Panc1 (cell line): ENCODE measurements around the gene PIP5K1C. TPM values are rescaled to one million over a fixed set of nuclear protein-coding genes. Genes with fewer than 3 reads are reported as not detected.

ENCODE experiments used
- ATAC-seq: fragments of 200-7000 bp; cut with Tn5 transposase; 2 replicates; pipeline ENCODE4 v1.9.1; 2020; ENCODE audit warnings: mild to moderate bottlenecking, moderate library complexity
- BruUV-seq: library from RNA; stranded (reverse); fragments of 400-500 nt; replicated peaks from 2 replicates; lab custom pipeline; 2021; lab: Mats Ljungman, UMichigan
- CTCF ChIA-PET: fragments of 300-600 bp; sonication (Branson Sonifier 250); formaldehyde crosslinking; loops from one replicate; lab custom pipeline; 2022; ENCODE audit warnings: antibody characterized with exemption; lab: Charles Lee
- POLR2A ChIA-PET: fragments of 300-600 bp; sonication (Branson Sonifier 250); formaldehyde crosslinking; loops from one replicate; lab custom pipeline; 2022; ENCODE audit warnings: antibody characterized with exemption; lab: Charles Lee
- DNase-seq: peaks from one replicate; pipeline ENCODE4 v3.0.0-alpha.2; 2010; ENCODE audit warnings: low read depth, low spot score
- H3K27ac ChIP-seq: 2 replicates; pipeline ENCODE4 v1.5.1; 2011; ENCODE audit warnings: mild to moderate bottlenecking, low read length, inconsistent platforms
- H3K27me3 ChIP-seq: fragments of 200-500 bp; sonication (Bioruptor generic); 2 replicates; pipeline ENCODE4 v1.6.0; 2014; ENCODE audit warnings: low read length, inconsistent platforms; ENCODE audit not compliant: control insufficient read depth, insufficient read depth
- H3K36me3 ChIP-seq: fragments of 200-500 bp; sonication (Bioruptor generic); 2 replicates; pipeline ENCODE4 v1.5.1; 2014; ENCODE audit warnings: inconsistent platforms, mild to moderate bottlenecking, low read length, moderate library complexity; ENCODE audit not compliant: control insufficient read depth, insufficient read depth
- H3K4me1 ChIP-seq: 2 replicates; pipeline ENCODE4 v1.5.1; 2011; ENCODE audit warnings: inconsistent platforms, mild to moderate bottlenecking, low read length, moderate library complexity; ENCODE audit not compliant: control insufficient read depth, insufficient read depth
- H3K4me3 ChIP-seq, 2 experiments: 2 replicates each; pipeline ENCODE4 v1.5.1; 2011 to 2012; ENCODE audit warnings: low read depth in 2 of 2, low read length in 2 of 2, mild to moderate bottlenecking in 2 of 2, inconsistent platforms in 1 of 2, moderate library complexity in 1 of 2
- H3K9me3 ChIP-seq: fragments of 200-500 bp; sonication (Bioruptor generic); 2 replicates; pipeline ENCODE4 v1.5.1; 2014; ENCODE audit warnings: low read depth, mild to moderate bottlenecking, inconsistent platforms, low read length, moderate library complexity; ENCODE audit not compliant: control insufficient read depth, insufficient read depth
- CTCF ChIP-seq: fragments of 450-650 bp; IDR thresholded peaks from 2 replicates; pipeline ENCODE4 v1.5.1; 2017; ENCODE audit warnings: mild to moderate bottlenecking
- REST ChIP-seq, 2 experiments: IDR thresholded peaks; 2 replicates each; pipeline ENCODE4 v1.6.1; 2011 to 2012; ENCODE audit warnings: low read depth in 2 of 2, control low read depth in 1 of 2, low read length in 1 of 2, mild to moderate bottlenecking in 1 of 2, moderate library complexity in 1 of 2; ENCODE audit not compliant: insufficient read depth in 1 of 2
- TCF7L2 ChIP-seq: IDR thresholded peaks from 2 replicates; pipeline ENCODE4 v1.6.1; 2011; ENCODE audit warnings: mild to moderate bottlenecking, low read depth, low read length, inconsistent platforms
- in situ Hi-C: cut with HindIII; loops from 2 replicates; pipeline ENCODE4 v1.10.0; 2016; ENCODE audit warnings: low sequenced_read_pairs, low pct_unique_long_range_greater_than_20kb
- intact Hi-C: fragments of 100-400 bp; cut with micrococcal nuclease; formaldehyde crosslinking; loops from one replicate; pipeline ENCODE4 v1.10.0; 2022; ENCODE audit not compliant: unreplicated experiment
- total RNA-seq: library from RNA; stranded (reverse); gene quantifications from one replicate; pipeline ENCODE4 v1.2.1, GENCODE V29; 2021; ENCODE audit not compliant: unreplicated experiment

The PIP5K1C gene
- total RNA-seq, 1 experiment from 2014 or later = 30.6 TPM

- Histone ChIP-seq H3K4me3 (no peak overlapping the region), H3K36me3 (peaks cover 5% of the 10 kb centered on the region; the same call in 1 of the 2 replicates), H3K27ac (no peak overlapping the region), H3K27me3 (no peaks in the 10 kb centered on the region), H3K9me3 (no peaks in the 10 kb centered on the region), H3K4me1 (peaks cover 6% of the 10 kb centered on the region)
- DNase-seq = no peak
- no TSS peak for BruUV-seq
- intact Hi-C loops = no loop called here
- ATAC-seq = no peak
- in situ Hi-C loops = no loop called here
- CTCF ChIA-PET = no interaction called here
- POLR2A ChIA-PET = no interaction called here
- TF ChIP-seq REST (IDR thresholded peaks at IDR 0.05; ENCODE audit: insufficient read depth in 1 of 2, low read depth in 2 of 2, low read length in 1 of 2) (no peak), TCF7L2 (no peak), CTCF (no peak)
Observed at GRCh38 chr19:3623716-3624115, 76.6 kb downstream of the PIP5K1C start.

- in situ Hi-C loops = no loop called here
Observed at GRCh38 chr19:3622224-3622623, 78.0 kb downstream of the PIP5K1C start.

More at GRCh38 chr19:3622224-3622623, 78.0 kb downstream of the PIP5K1C start:
- Histone ChIP-seq H3K4me1 (peaks cover 6% of the 10 kb centered on the region), H3K4me3 (no peak overlapping the region), H3K36me3 (peaks cover 5% of the 10 kb centered on the region; the same call in 1 of the 2 replicates), H3K9me3 (no peaks in the 10 kb centered on the region), H3K27ac (no peak overlapping the region), H3K27me3 (no peaks in the 10 kb centered on the region)
- CTCF ChIA-PET = interaction anchor here (0.6 kb wide), 1 partner anchor 408 kb away, joined by 3 read pairs; no protein-coding TSS in a partner anchor
- POLR2A ChIA-PET = interaction anchor here (0.7 kb wide), 1 partner anchor 203 kb away, joined by 3 read pairs; no protein-coding TSS in a partner anchor
- TF ChIP-seq REST (IDR thresholded peaks at IDR 0.05; ENCODE audit: insufficient read depth in 1 of 2, low read depth in 2 of 2, low read length in 1 of 2) = no peak
- intact Hi-C loops = no loop called here
- DNase-seq (no peak), ATAC-seq (no peak)
- no TSS peak for BruUV-seq
